ENCODE measurements around the gene CCDC137. TPM values are rescaled to one million over a fixed set of nuclear protein-coding genes. Genes with fewer than 3 reads are reported as not detected.

The CCDC137 gene
- polyA plus RNA-seq, 1 donor from 2014 or later: 12.2 TPM

- Histone ChIP-seq H4K20me1 (ENCODE audit: insufficient read depth) (no peaks in the 10 kb centered on the region), H3K4me2 (ENCODE audit: low read length) (no peak overlapping the region)
Observed at GRCh38 chr17:81707725-81708646, 41.4 kb downstream of the CCDC137 start.

DNA sequence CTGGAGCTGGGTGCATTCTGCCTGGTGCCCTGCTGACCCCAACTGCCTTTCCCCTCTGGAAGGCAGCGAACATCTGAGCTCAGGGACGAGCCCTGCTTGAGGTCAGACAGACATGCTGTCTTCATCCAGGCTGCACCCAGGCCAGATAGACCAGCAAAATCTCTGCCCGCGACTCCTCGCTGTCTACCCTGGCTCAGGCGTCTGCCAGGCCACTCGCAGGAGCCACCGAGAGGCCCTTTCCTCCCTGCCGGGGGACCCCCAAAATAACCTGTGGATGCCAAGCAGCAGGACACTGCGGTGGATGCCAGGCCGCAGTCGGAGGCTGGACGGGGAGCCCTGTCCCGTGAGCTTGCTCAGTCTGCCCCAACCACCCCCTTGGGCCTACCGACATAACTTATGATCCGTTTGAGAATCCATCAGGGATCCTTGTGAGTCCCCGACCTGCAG, 42.2 kb downstream of the CCDC137 start:
- H3K36me3 ChIP-seq (ENCODE audit: insufficient read depth, low read length): no peaks in the 10 kb centered on the region
- peaks cover 8% of the 10 kb centered on the region for H3K79me2 ChIP-seq (replicated peaks; ENCODE audit: insufficient read depth, low read length)
- no peak overlapping the region for H3K4me2 ChIP-seq (ENCODE audit: low read length)
- TF ChIP-seq RAD21 (conservative IDR thresholded peaks at IDR 0.05): no peak
- TF ChIP-seq REST (IDR thresholded peaks at IDR 0.05; ENCODE audit: borderline replicate concordance): no peak
- no peak for TF ChIP-seq EZH2 (IDR thresholded peaks at IDR 0.05; ENCODE audit: borderline replicate concordance, insufficient read depth, low read length, poor library complexity, severe bottlenecking)
- TF ChIP-seq POLR2AphosphoS5 (IDR thresholded peaks at IDR 0.05): no peak
- no peak for TF ChIP-seq MXI1 (conservative IDR thresholded peaks at IDR 0.05; ENCODE audit: poor library complexity, severe bottlenecking)
- TF ChIP-seq EP300 (conservative IDR thresholded peaks at IDR 0.05; ENCODE audit: poor library complexity, severe bottlenecking): no peak
- TF ChIP-seq SMC3 (conservative IDR thresholded peaks at IDR 0.05; ENCODE audit: poor library complexity): no peak
- TF ChIP-seq TAF1 (IDR thresholded peaks at IDR 0.05; ENCODE audit: low read depth): no peak
- TF ChIP-seq, protein P1, sequence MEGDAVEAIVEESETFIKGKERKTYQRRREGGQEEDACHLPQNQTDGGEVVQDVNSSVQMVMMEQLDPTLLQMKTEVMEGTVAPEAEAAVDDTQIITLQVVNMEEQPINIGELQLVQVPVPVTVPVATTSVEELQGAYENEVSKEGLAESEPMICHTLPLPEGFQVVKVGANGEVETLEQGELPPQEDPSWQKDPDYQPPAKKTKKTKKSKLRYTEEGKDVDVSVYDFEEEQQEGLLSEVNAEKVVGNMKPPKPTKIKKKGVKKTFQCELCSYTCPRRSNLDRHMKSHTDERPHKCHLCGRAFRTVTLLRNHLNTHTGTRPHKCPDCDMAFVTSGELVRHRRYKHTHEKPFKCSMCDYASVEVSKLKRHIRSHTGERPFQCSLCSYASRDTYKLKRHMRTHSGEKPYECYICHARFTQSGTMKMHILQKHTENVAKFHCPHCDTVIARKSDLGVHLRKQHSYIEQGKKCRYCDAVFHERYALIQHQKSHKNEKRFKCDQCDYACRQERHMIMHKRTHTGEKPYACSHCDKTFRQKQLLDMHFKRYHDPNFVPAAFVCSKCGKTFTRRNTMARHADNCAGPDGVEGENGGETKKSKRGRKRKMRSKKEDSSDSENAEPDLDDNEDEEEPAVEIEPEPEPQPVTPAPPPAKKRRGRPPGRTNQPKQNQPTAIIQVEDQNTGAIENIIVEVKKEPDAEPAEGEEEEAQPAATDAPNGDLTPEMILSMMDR (IDR thresholded peaks at IDR 0.05; ENCODE audit: poor library complexity, severe bottlenecking): no peak
- H3K9me2 ChIP-seq (ENCODE audit: insufficient read depth, low read length): no peaks in the 10 kb centered on the region
- H3F3A ChIP-seq (ENCODE audit: insufficient read depth, low read length, poor library complexity, severe bottlenecking): no peaks in the 10 kb centered on the region
- H2AFZ ChIP-seq (ENCODE audit: low read depth, low read length): no peak overlapping the region
- H3K4me3 ChIP-seq (ENCODE audit: low read length): no peak overlapping the region
- H3K27me3 ChIP-seq (ENCODE audit: insufficient read depth, low read depth, low read length): peaks cover 8% of the 10 kb centered on the region
- H3K9ac ChIP-seq (ENCODE audit: low read length): no peak overlapping the region
- H3K9me3 ChIP-seq (ENCODE audit: low read length): no peaks in the 10 kb centered on the region
- H4K20me1 ChIP-seq (ENCODE audit: insufficient read depth): no peaks in the 10 kb centered on the region
- no peak overlapping the region for H3K27ac ChIP-seq (ENCODE audit: low read length)

More at GRCh38 chr17:81707725-81708646, 41.4 kb downstream of the CCDC137 start:
- no peak overlapping the region for H3K27ac ChIP-seq (ENCODE audit: low read length)
- no peaks in the 10 kb centered on the region for H3K9me3 ChIP-seq (ENCODE audit: low read length)
- H3K9ac ChIP-seq (ENCODE audit: low read length): no peak overlapping the region
- no peaks in the 10 kb centered on the region for H3F3A ChIP-seq (ENCODE audit: insufficient read depth, low read length, poor library complexity, severe bottlenecking)
- peaks cover 8% of the 10 kb centered on the region for H3K27me3 ChIP-seq (ENCODE audit: insufficient read depth, low read depth, low read length)
- no peaks in the 10 kb centered on the region for H3K36me3 ChIP-seq (ENCODE audit: insufficient read depth, low read length)
- no peak for TF ChIP-seq POLR2AphosphoS5 (IDR thresholded peaks at IDR 0.05)
- no peak for TF ChIP-seq SMC3 (conservative IDR thresholded peaks at IDR 0.05; ENCODE audit: poor library complexity)
- no peak for TF ChIP-seq TAF1 (IDR thresholded peaks at IDR 0.05; ENCODE audit: low read depth)
- TF ChIP-seq EP300 (conservative IDR thresholded peaks at IDR 0.05; ENCODE audit: poor library complexity, severe bottlenecking): no peak
- no peak for TF ChIP-seq EZH2 (IDR thresholded peaks at IDR 0.05; ENCODE audit: borderline replicate concordance, insufficient read depth, low read length, poor library complexity, severe bottlenecking)
- H3K4me3 ChIP-seq (ENCODE audit: low read length): no peak overlapping the region
- peaks cover 13% of the 10 kb centered on the region for H3K79me2 ChIP-seq (replicated peaks; ENCODE audit: insufficient read depth, low read length)
- H3K9me2 ChIP-seq (ENCODE audit: insufficient read depth, low read length): no peaks in the 10 kb centered on the region
- H2AFZ ChIP-seq (ENCODE audit: low read depth, low read length): no peak overlapping the region
